HepG2 (cell line): ENCODE data around the gene DOK4. TPM values are rescaled to one million over a fixed set of nuclear protein-coding genes. Genes with fewer than 3 reads are reported as not detected.
A peak's percentile ranks its signal among the peaks of the same experiment; 100 is the strongest.

Experiments
- BRF2 ChIP-seq: sonication (generic); formaldehyde crosslinking; IDR thresholded peaks from 2 replicates; pipeline ENCODE4 v1.8.1; 2022; ENCODE audit warnings: mild to moderate bottlenecking, missing genetic modification reagents
- CSRNP2 ChIP-seq: sonication (generic); formaldehyde crosslinking; conservative IDR thresholded peaks from 2 replicates; pipeline ENCODE4 v1.8.0; 2022; ENCODE audit warnings: low read depth, missing genetic modification reagents
- FOXK1 ChIP-seq: sonication (generic); formaldehyde crosslinking; IDR thresholded peaks from 2 replicates; pipeline ENCODE4 v1.4.0; 2020; ENCODE audit warnings: low read depth, missing genetic modification reagents, borderline replicate concordance
- HMGA1 ChIP-seq: sonication (generic); formaldehyde crosslinking; conservative IDR thresholded peaks from 2 replicates; pipeline ENCODE4 v1.4.0; 2020; ENCODE audit warnings: missing genetic modification reagents
- NBN ChIP-seq: fragments of 450-650 bp; conservative IDR thresholded peaks from 2 replicates; pipeline ENCODE4 v1.6.1; 2017
- SSRP1 ChIP-seq: IDR thresholded peaks from 2 replicates; pipeline ENCODE4 v1.6.1; 2016; ENCODE audit warnings: control low read depth
- TRIM22 ChIP-seq: fragments of 450-650 bp; IDR thresholded peaks from 2 replicates; pipeline ENCODE4 v1.6.1; 2017
- ZBED4 ChIP-seq: sonication (generic); formaldehyde crosslinking; IDR thresholded peaks from 2 replicates; pipeline ENCODE4 v1.4.0; 2020; ENCODE audit warnings: missing genetic modification reagents, borderline replicate concordance
- ZBTB3 ChIP-seq: sonication (generic); formaldehyde crosslinking; IDR thresholded peaks from 2 replicates; pipeline ENCODE4 v1.4.0; 2020; ENCODE audit warnings: low read depth, mild to moderate bottlenecking, moderate library complexity, missing genetic modification reagents, borderline replicate concordance
- ZNF253 ChIP-seq: sonication (generic); formaldehyde crosslinking; IDR thresholded peaks from 2 replicates; pipeline ENCODE4 v1.8.0; 2022; ENCODE audit warnings: mild to moderate bottlenecking, missing genetic modification reagents, borderline replicate concordance
- ZNF292 ChIP-seq: sonication (generic); formaldehyde crosslinking; IDR thresholded peaks from 2 replicates; pipeline ENCODE4 v1.8.1; 2022; ENCODE audit warnings: mild to moderate bottlenecking, low read depth, missing genetic modification reagents, borderline replicate concordance
- ZNF331 ChIP-seq: sonication (generic); formaldehyde crosslinking; IDR thresholded peaks from 2 replicates; pipeline ENCODE4 v1.4.0; 2020; ENCODE audit warnings: missing genetic modification reagents
- ZNF629 ChIP-seq: sonication (generic); formaldehyde crosslinking; conservative IDR thresholded peaks from 2 replicates; pipeline ENCODE4 v1.5.0; 2020; ENCODE audit warnings: missing genetic modification reagents
- ZNF746 ChIP-seq: sonication (generic); formaldehyde crosslinking; IDR thresholded peaks from 2 replicates; pipeline ENCODE4 v1.8.0; 2022; ENCODE audit warnings: mild to moderate bottlenecking, missing genetic modification reagents
- ZNF773 ChIP-seq: sonication (generic); formaldehyde crosslinking; IDR thresholded peaks from 2 replicates; pipeline ENCODE4 v1.4.0; 2020; ENCODE audit warnings: missing genetic modification reagents, borderline replicate concordance
- polyA plus RNA-seq, 8 experiments: library from polyadenylated mRNA; depleted of rRNA in 3 of 8; stranded (reverse) in 7 of 8; unstranded in 1 of 8; fragments of >200 nt; fragmentation: Illumina TruSeq in 4 of 8; extraction: Trizol in 4 of 8; gene quantifications; 2 replicates each; pipeline versions ENCODE4 v1.2.1 to v1.2.3, GENCODE V29; 2011 to 2016; ENCODE audit warnings: low read depth in 4 of 8, missing spikeins in 1 of 8, mixed read lengths in 1 of 8; ENCODE audit not compliant: insufficient read depth in 1 of 8
- total RNA-seq, 5 experiments: library from RNA; depleted of rRNA; stranded (reverse); fragments of >200 nt; fragmentation: Illumina TruSeq; extraction: Trizol; gene quantifications; 2 replicates each; pipeline ENCODE4 v1.2.3, GENCODE V29; 2016; ENCODE audit warnings: low read depth in 1 of 5
- TF ChIP-seq, protein P1 (sequence below): IDR thresholded peaks from 2 replicates; pipeline ENCODE4 v1.6.1; 2016; ENCODE audit warnings: low read depth, control low read depth
- TF ChIP-seq, protein P2 (sequence below): sonication (generic); formaldehyde crosslinking; IDR thresholded peaks from 2 replicates; pipeline ENCODE4 v1.5.0; 2020; ENCODE audit warnings: mild to moderate bottlenecking, missing genetic modification reagents, borderline replicate concordance

The DOK4 gene
- total and polyA plus RNA-seq, 2 of the 13 experiments (the other 11 are each of a cell fraction or from before 2014, with no cell fraction given) = 52.7 to 70.0 TPM

GRCh38 chr16:57482845-57483545 lies 3.3 kb downstream of the DOK4 start (continued):
- TF ChIP-seq ZNF292 (CRISPR knock-in tag) (peak; percentile 72; the same call in 1 of the 2 replicates), ZBTB3 (no peak), FOXK1 (CRISPR knock-in tag) (peak; percentile 20; the same call in 1 of the 2 replicates), ZNF331 (CRISPR knock-in tag) (0 out of 2 replicates have a peak, but pooled peaks have one; percentile 13), ZNF253 (CRISPR knock-in tag) (no peak), ZNF629 (no peak; the same call in 1 of the 2 replicates), CSRNP2 (no peak), ZBED4 (CRISPR knock-in tag) (0 out of 2 replicates have a peak, but pooled peaks have one; percentile 12), NBN (no peak), BRF2 (CRISPR knock-in tag) (no peak), SSRP1 (peak; percentile 91), ZNF746 (peak; percentile 77), ZNF773 (no peak), HMGA1 (CRISPR knock-in tag) (no peak), TRIM22 (no peak)
- TF ChIP-seq, protein P1, sequence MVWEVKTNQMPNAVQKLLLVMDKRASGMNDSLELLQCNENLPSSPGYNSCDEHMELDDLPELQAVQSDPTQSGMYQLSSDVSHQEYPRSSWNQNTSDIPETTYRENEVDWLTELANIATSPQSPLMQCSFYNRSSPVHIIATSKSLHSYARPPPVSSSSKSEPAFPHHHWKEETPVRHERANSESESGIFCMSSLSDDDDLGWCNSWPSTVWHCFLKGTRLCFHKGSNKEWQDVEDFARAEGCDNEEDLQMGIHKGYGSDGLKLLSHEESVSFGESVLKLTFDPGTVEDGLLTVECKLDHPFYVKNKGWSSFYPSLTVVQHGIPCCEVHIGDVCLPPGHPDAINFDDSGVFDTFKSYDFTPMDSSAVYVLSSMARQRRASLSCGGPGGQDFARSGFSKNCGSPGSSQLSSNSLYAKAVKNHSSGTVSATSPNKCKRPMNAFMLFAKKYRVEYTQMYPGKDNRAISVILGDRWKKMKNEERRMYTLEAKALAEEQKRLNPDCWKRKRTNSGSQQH (CRISPR knock-in tag) = no peak
- TF ChIP-seq, protein P2, sequence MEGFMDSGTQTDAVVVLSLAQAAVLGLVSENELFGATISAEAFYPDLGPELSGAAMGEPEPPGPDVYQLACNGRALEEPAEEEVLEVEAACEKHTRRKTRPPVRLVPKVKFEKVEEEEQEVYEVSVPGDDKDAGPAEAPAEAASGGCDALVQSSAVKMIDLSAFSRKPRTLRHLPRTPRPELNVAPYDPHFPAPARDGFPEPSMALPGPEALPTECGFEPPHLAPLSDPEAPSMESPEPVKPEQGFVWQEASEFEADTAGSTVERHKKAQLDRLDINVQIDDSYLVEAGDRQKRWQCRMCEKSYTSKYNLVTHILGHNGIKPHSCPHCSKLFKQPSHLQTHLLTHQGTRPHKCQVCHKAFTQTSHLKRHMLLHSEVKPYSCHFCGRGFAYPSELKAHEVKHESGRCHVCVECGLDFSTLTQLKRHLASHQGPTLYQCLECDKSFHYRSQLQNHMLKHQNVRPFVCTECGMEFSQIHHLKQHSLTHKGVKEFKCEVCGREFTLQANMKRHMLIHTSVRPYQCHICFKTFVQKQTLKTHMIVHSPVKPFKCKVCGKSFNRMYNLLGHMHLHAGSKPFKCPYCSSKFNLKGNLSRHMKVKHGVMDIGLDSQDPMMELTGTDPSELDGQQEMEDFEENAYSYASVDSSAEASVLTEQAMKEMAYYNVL = no peak
